Neural progenitor cell (in vitro differentiated cells): ENCODE results near the gene LRFN2. TPM values are rescaled to one million over a fixed set of nuclear protein-coding genes. Genes with fewer than 3 reads are reported as not detected.

Source experiments
- DNase-seq: peaks from one replicate; pipeline ENCODE4 v3.0.0-alpha.2; 2016; ENCODE audit warnings: low spot score
- H2AFZ ChIP-seq: fragments of 200-600 bp; sonication (generic); replicated peaks from 2 replicates; pipeline ENCODE4 v1.6.1; 2016; ENCODE audit warnings: antibody characterized with exemption
- H3F3A ChIP-seq: fragments of 200-600 bp; sonication (generic); 2 replicates; pipeline ENCODE4 v1.6.1; 2016; ENCODE audit warnings: antibody characterized with exemption, low read depth
- H3K27ac ChIP-seq: fragments of 200-600 bp; sonication (generic); 2 replicates; pipeline ENCODE4 v1.5.1; 2016; ENCODE audit warnings: mild to moderate bottlenecking
- H3K27me3 ChIP-seq: fragments of 200-600 bp; sonication (generic); 2 replicates; pipeline ENCODE4 v1.6.1; 2016; ENCODE audit warnings: mild to moderate bottlenecking, moderate library complexity
- H3K36me3 ChIP-seq: fragments of 200-600 bp; sonication (generic); 2 replicates; pipeline ENCODE4 v1.5.1; 2016
- H3K4me1 ChIP-seq: fragments of 200-600 bp; sonication (generic); 2 replicates; pipeline ENCODE4 v1.6.1; 2016; ENCODE audit warnings: mixed run types
- H3K4me2 ChIP-seq: fragments of 200-600 bp; sonication (generic); 2 replicates; pipeline ENCODE4 v1.6.1; 2016
- H3K4me3 ChIP-seq: fragments of 200-600 bp; sonication (generic); 2 replicates; pipeline ENCODE4 v1.5.1; 2016
- H3K79me2 ChIP-seq: fragments of 200-600 bp; sonication (generic); 2 replicates; pipeline ENCODE4 v1.6.1; 2016; ENCODE audit warnings: low read depth
- H3K9ac ChIP-seq: fragments of 200-600 bp; sonication (generic); 2 replicates; pipeline ENCODE4 v1.6.1; 2016
- H3K9me3 ChIP-seq: fragments of 200-600 bp; sonication (generic); 2 replicates; pipeline ENCODE4 v1.5.1; 2016; ENCODE audit warnings: low read depth
- H4K20me1 ChIP-seq: fragments of 200-600 bp; sonication (generic); 2 replicates; pipeline ENCODE4 v1.6.1; 2016; ENCODE audit warnings: low read depth
- H3K27ac Mint-ChIP-seq: 3 replicates; pipeline ENCODE4 v1.8.0; 2021; ENCODE audit warnings: mixed read lengths
- H3K27me3 Mint-ChIP-seq: 2 replicates; pipeline ENCODE4 v1.8.0; 2022; ENCODE audit warnings: low read depth, mild to moderate bottlenecking, inconsistent platforms, moderate library complexity, mixed read lengths; ENCODE audit not compliant: insufficient read depth
- H3K36me3 Mint-ChIP-seq: 3 replicates; pipeline ENCODE4 v1.8.0; 2021; ENCODE audit warnings: mixed read lengths
- H3K4me1 Mint-ChIP-seq: 3 replicates; pipeline ENCODE4 v1.8.0; 2021; ENCODE audit warnings: mixed read lengths
- H3K4me3 Mint-ChIP-seq: 3 replicates; pipeline ENCODE4 v1.8.0; 2021; ENCODE audit warnings: mild to moderate bottlenecking, moderate library complexity, mixed read lengths
- H3K9me3 Mint-ChIP-seq: 3 replicates; pipeline ENCODE4 v1.8.0; 2020; ENCODE audit warnings: mixed read lengths
- EZH2 ChIP-seq: fragments of 200-600 bp; sonication (generic); IDR thresholded peaks from 2 replicates; pipeline ENCODE4 v1.6.1; 2017; ENCODE audit warnings: antibody characterized with exemption, mild to moderate bottlenecking, moderate library complexity
- EZH2phosphoT487 ChIP-seq: fragments of 200-600 bp; sonication (generic); IDR thresholded peaks from 2 replicates; pipeline ENCODE4 v1.6.1; 2017; ENCODE audit warnings: antibody characterized with exemption
- total RNA-seq: library from RNA; depleted of rRNA; stranded (reverse); fragments of >200 nt; gene quantifications from 2 replicates; pipeline ENCODE4 v1.2.3, GENCODE V29; 2015; ENCODE audit warnings: low replicate concordance
- TF ChIP-seq, protein P1 (sequence below): fragments of 200-600 bp; sonication (generic); IDR thresholded peaks from 2 replicates; pipeline ENCODE4 v1.5.1; 2017; ENCODE audit warnings: antibody characterized with exemption, mild to moderate bottlenecking

Gene LRFN2
- total RNA-seq, 1 donor from 2014 or later: not detected

DNA sequence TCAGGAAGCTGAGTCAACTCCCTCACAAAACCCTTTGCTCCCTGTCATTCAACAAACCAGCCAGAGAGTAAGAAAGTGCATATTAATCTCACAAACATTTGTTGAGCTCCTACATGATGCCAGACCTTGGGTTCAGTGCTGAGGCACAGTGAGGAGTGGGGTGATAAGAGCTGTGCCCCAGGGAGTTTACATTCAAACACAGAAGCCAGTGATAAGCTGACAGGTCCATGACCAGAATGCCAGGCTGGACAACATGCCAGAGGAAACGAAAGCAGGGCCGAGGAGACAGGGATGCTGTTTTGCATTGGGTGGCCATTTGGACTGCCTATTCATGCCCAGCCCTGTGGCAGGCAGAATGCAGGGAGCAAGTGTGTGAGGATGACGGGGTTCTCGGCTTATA, 76.7 kb downstream of the LRFN2 start:
- Histone ChIP-seq H3K9ac (no peak overlapping the region), H3K4me2 (no peak overlapping the region), H3K36me3 (no peaks in the 10 kb centered on the region), H2AFZ (no peak overlapping the region), H3K27me3 (no peaks in the 10 kb centered on the region), H3K4me3 (no peak overlapping the region), H3K79me2 (no peaks in the 10 kb centered on the region), H3K9me3 (no peaks in the 10 kb centered on the region), H3K27ac (no peak overlapping the region), H4K20me1 (no peaks in the 10 kb centered on the region), H3K4me1 (peaks cover 8% of the 10 kb centered on the region), H3F3A (no peaks in the 10 kb centered on the region)
- DNase-seq: no peak
- Mint-ChIP-seq H3K9me3 (no peaks in the 10 kb centered on the region), H3K27me3 (peaks cover 4% of the 10 kb centered on the region), H3K27ac (no peak overlapping the region), H3K36me3 (no peaks in the 10 kb centered on the region), H3K4me1 (peaks cover 2% of the 10 kb centered on the region), H3K4me3 (no peak overlapping the region)
- TF ChIP-seq EZH2phosphoT487: no peak
- no peak for TF ChIP-seq EZH2
- TF ChIP-seq, protein P1, sequence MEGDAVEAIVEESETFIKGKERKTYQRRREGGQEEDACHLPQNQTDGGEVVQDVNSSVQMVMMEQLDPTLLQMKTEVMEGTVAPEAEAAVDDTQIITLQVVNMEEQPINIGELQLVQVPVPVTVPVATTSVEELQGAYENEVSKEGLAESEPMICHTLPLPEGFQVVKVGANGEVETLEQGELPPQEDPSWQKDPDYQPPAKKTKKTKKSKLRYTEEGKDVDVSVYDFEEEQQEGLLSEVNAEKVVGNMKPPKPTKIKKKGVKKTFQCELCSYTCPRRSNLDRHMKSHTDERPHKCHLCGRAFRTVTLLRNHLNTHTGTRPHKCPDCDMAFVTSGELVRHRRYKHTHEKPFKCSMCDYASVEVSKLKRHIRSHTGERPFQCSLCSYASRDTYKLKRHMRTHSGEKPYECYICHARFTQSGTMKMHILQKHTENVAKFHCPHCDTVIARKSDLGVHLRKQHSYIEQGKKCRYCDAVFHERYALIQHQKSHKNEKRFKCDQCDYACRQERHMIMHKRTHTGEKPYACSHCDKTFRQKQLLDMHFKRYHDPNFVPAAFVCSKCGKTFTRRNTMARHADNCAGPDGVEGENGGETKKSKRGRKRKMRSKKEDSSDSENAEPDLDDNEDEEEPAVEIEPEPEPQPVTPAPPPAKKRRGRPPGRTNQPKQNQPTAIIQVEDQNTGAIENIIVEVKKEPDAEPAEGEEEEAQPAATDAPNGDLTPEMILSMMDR: no peak

DNA sequence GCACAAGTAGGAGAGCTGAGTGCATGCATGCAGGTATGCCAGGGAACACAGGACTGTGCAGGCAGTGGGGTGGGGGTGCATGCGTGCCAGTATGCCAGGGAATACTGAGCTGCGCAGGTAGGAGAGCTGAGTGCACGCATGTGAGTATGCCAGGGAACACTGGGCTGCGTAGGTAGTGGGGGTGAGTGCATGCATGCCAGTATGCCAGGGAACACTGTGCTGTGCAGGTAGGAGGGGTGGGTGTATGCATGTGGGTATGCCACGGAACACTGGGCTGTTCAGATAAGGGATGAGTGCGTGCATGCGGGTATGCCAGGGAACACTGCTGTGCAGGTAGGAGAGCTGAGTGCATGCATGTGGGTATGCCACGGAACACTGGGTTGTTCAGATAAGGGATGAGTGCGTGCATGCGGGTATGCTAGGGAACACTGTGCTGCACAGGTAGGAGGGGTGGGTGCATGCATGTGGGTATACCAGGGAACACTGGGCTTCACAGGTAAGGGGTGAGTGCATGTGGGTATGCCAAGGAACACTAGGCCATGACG, 77.4 kb downstream of the LRFN2 start:
- Histone ChIP-seq H3K4me2 (no peak overlapping the region), H3K79me2 (no peaks in the 10 kb centered on the region), H3K9ac (no peak overlapping the region), H3K4me1 (peaks cover 8% of the 10 kb centered on the region), H3K27me3 (no peaks in the 10 kb centered on the region), H3K27ac (no peak overlapping the region), H3K9me3 (no peaks in the 10 kb centered on the region), H3F3A (no peaks in the 10 kb centered on the region), H3K4me3 (no peak overlapping the region), H4K20me1 (no peaks in the 10 kb centered on the region), H2AFZ (no peak overlapping the region), H3K36me3 (no peaks in the 10 kb centered on the region)
- Mint-ChIP-seq H3K36me3 (no peaks in the 10 kb centered on the region), H3K27ac (no peak overlapping the region), H3K4me3 (no peak overlapping the region), H3K4me1 (peaks cover 2% of the 10 kb centered on the region), H3K27me3 (peaks cover 4% of the 10 kb centered on the region), H3K9me3 (no peaks in the 10 kb centered on the region)
- no peak for DNase-seq
- no peak for TF ChIP-seq EZH2phosphoT487
- TF ChIP-seq, protein P1: no peak
- no peak for TF ChIP-seq EZH2

DNA sequence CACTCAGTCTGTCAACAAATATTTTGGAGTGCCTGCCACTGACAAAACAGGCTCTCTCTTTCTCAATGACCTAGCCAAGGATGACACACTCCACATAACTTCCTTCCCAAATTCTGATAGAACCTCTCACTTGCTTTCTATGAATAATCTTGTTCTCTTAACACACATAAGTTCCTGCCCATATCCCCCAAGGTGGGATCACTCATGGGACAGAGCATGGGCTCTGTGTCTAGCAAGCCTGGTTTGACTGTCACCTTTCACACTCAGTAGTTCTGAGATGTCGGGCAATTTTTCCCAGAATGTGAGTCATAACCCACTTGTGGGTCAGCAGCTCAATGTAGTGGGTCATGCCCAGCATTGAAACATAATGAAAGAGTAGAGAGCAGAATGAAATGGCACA, 78.1 kb downstream of the LRFN2 start:
- no peaks in the 10 kb centered on the region for H3K27me3 ChIP-seq
- H3K9ac ChIP-seq: no peak overlapping the region
- no peak overlapping the region for H3K27ac ChIP-seq
- H3K9me3 ChIP-seq: no peaks in the 10 kb centered on the region
- no peaks in the 10 kb centered on the region for H3K79me2 ChIP-seq
- Mint-ChIP-seq H3K4me3 (no peak overlapping the region), H3K9me3 (no peaks in the 10 kb centered on the region), H3K4me1 (peaks cover 2% of the 10 kb centered on the region), H3K36me3 (no peaks in the 10 kb centered on the region), H3K27ac (no peak overlapping the region), H3K27me3 (peaks cover 4% of the 10 kb centered on the region)
- no peak for DNase-seq
- no peak for TF ChIP-seq EZH2
- TF ChIP-seq, protein P1: no peak
- TF ChIP-seq EZH2phosphoT487: no peak
- no peak overlapping the region for H3K4me2 ChIP-seq
- peaks cover 8% of the 10 kb centered on the region for H3K4me1 ChIP-seq
- no peaks in the 10 kb centered on the region for H3K36me3 ChIP-seq
- no peak overlapping the region for H3K4me3 ChIP-seq
- no peaks in the 10 kb centered on the region for H3F3A ChIP-seq
- no peak overlapping the region for H2AFZ ChIP-seq
- H4K20me1 ChIP-seq: no peaks in the 10 kb centered on the region
